GM19351 (cell line): ENCODE measurements around the gene SEMA5A.

Source experiments
- ATAC-seq: cut with Tn5 transposase; IDR thresholded peaks from one replicate; pipeline ENCODE4 v1.9.1; 2021; ENCODE audit warnings: mild to moderate bottlenecking, moderate library complexity; ENCODE audit not compliant: unreplicated experiment

Gene SEMA5A

GRCh38 chr5:9337928-9338595 is 207.8 kb downstream of the SEMA5A start:
- no peak for ATAC-seq

GRCh38 chr5:9335754-9336495 is 209.9 kb downstream of the SEMA5A start:
- no peak for ATAC-seq

- no peak for ATAC-seq
Measured at GRCh38 chr5:9335269-9335668, 210.6 kb downstream of the SEMA5A start.

GRCh38 chr5:9332026-9332425 is 213.8 kb downstream of the SEMA5A start:
- ATAC-seq, result no peak

GRCh38 chr5:9331372-9331771 is 214.5 kb downstream of the SEMA5A start:
- ATAC-seq, result no peak

GRCh38 chr5:9329125-9329524 is 216.8 kb downstream of the SEMA5A start:
- ATAC-seq, result no peak

GRCh38 chr5:9325549-9325948 is 220.3 kb downstream of the SEMA5A start:
- ATAC-seq, result no peak

GRCh38 chr5:9324348-9325077 is 221.4 kb downstream of the SEMA5A start:
- ATAC-seq, result no peak

GRCh38 chr5:9320652-9321051 is 225.2 kb downstream of the SEMA5A start:
- ATAC-seq, result no peak

GRCh38 chr5:9318031-9318430 is 227.8 kb downstream of the SEMA5A start:
- ATAC-seq, result no peak

- ATAC-seq, result no peak
Measured at GRCh38 chr5:9316733-9317132, 229.1 kb downstream of the SEMA5A start.

- no peak for ATAC-seq
Measured at GRCh38 chr5:9316041-9316440, 229.8 kb downstream of the SEMA5A start.

- no peak for ATAC-seq
Measured at GRCh38 chr5:9314558-9314957, 231.3 kb downstream of the SEMA5A start.

GRCh38 chr5:9313751-9314150 is 232.1 kb downstream of the SEMA5A start:
- no peak for ATAC-seq

GRCh38 chr5:9307150-9307549 is 238.7 kb downstream of the SEMA5A start:
- no peak for ATAC-seq

- no peak for ATAC-seq
Measured at GRCh38 chr5:9302218-9302617, 243.7 kb downstream of the SEMA5A start.

GRCh38 chr5:9301200-9301599 is 244.7 kb downstream of the SEMA5A start:
- ATAC-seq, result no peak

- ATAC-seq, result no peak
Measured at GRCh38 chr5:9297134-9297533, 248.7 kb downstream of the SEMA5A start.

GRCh38 chr5:9295466-9295801 is 250.4 kb downstream of the SEMA5A start:
- ATAC-seq, result no peak

- ATAC-seq, result no peak
Measured at GRCh38 chr5:9294793-9295465, 250.9 kb downstream of the SEMA5A start.

GRCh38 chr5:9288234-9288633 is 257.6 kb downstream of the SEMA5A start:
- no peak for ATAC-seq
